Natural killer cell treated with Interleukin-12 subunit alpha and Interleukin-12 subunit beta and Interleukin-15 and Interleukin-18, amount 100 ng/mL, for 72 hours (primary cell): ENCODE results near the gene SGMS1. TPM values are rescaled to one million over a fixed set of nuclear protein-coding genes. Genes with fewer than 3 reads are reported as not detected.

Experiments used
- ATAC-seq, 2 donors: fragments of 150-1000 bp; cut with Tn5 transposase in 1 of 2; sonication (Bioruptor Pico), chemical (Tn5 transposase) in 1 of 2; 2 replicates each; pipeline ENCODE4 v1.10.0; 2021
- DNase-seq: peaks from one replicate; pipeline ENCODE4 v3.0.0; 2022; ENCODE audit warnings: low spot score
- H3K27ac Mint-ChIP-seq, 2 donors: 1 replicate in 1 of 2; 2 replicates in 1 of 2; pipeline ENCODE4 v1.8.0; 2022; ENCODE audit warnings: mixed read lengths in 2 of 2, mild to moderate bottlenecking in 1 of 2, moderate library complexity in 1 of 2
- H3K27me3 Mint-ChIP-seq, 2 donors: 1 replicate in 1 of 2; 2 replicates in 1 of 2; pipeline ENCODE4 v1.8.0; 2022; ENCODE audit warnings: mixed read lengths in 2 of 2
- H3K36me3 Mint-ChIP-seq: one replicate; pipeline ENCODE4 v1.8.0; 2022; ENCODE audit warnings: mixed read lengths
- H3K4me1 Mint-ChIP-seq, 2 donors: 1 replicate in 1 of 2; 2 replicates in 1 of 2; pipeline ENCODE4 v1.8.0; 2022; ENCODE audit warnings: low read depth in 2 of 2, mixed read lengths in 2 of 2, mild to moderate bottlenecking in 1 of 2
- H3K4me3 Mint-ChIP-seq: one replicate; pipeline ENCODE4 v1.8.0; 2022; ENCODE audit warnings: mixed read lengths
- H3K9me3 Mint-ChIP-seq: 2 replicates; pipeline ENCODE4 v1.8.0; 2022; ENCODE audit warnings: mixed read lengths
- total RNA-seq, 2 donors: library from RNA; stranded (reverse); gene quantifications; one replicate each; pipeline ENCODE4 v1.2.3, GENCODE V29; 2022

Gene SGMS1
- total RNA-seq, 2 donors from 2014 or later: 31.6 to 49.0 TPM

- peak overlapping the region in 1 of 2 donors; percentile 64 for H3K27ac Mint-ChIP-seq
- no peaks in the 10 kb centered on the region for H3K36me3 Mint-ChIP-seq
- no peaks in the 10 kb centered on the region for H3K27me3 Mint-ChIP-seq
- ATAC-seq (peak in 1 of 2 donors; percentile 49), DNase-seq (no peak)
- H3K9me3 Mint-ChIP-seq: no peaks in the 10 kb centered on the region
- H3K4me3 Mint-ChIP-seq: peak overlapping the region; percentile 94
- peaks cover 32 to 63% of the 10 kb centered on the region in 2 donors for H3K4me1 Mint-ChIP-seq
Measured at GRCh38 chr10:50417486-50417885, 206.3 kb downstream of the SGMS1 start.

- no peak for DNase-seq
- no peaks in the 10 kb centered on the region for H3K9me3 Mint-ChIP-seq
- no peak for ATAC-seq
- H3K36me3 Mint-ChIP-seq: no peaks in the 10 kb centered on the region
- H3K4me3 Mint-ChIP-seq: peak overlapping the region; percentile 94
- H3K4me1 Mint-ChIP-seq: peaks cover 32 to 63% of the 10 kb centered on the region in 2 donors
- no peaks in the 10 kb centered on the region for H3K27me3 Mint-ChIP-seq
- H3K27ac Mint-ChIP-seq: peak overlapping the region in 1 of 2 donors; percentile 64
Measured at GRCh38 chr10:50416881-50417280, 206.9 kb downstream of the SGMS1 start.

GRCh38 chr10:50416181-50416824 lies 207.5 kb downstream of the SGMS1 start:
- peaks cover 30 to 63% of the 10 kb centered on the region in 2 donors for H3K4me1 Mint-ChIP-seq

GRCh38 chr10:50415292-50415691 lies 208.5 kb downstream of the SGMS1 start:
- Mint-ChIP-seq H3K9me3 (no peaks in the 10 kb centered on the region), H3K4me1 (peaks cover 30 to 63% of the 10 kb centered on the region in 2 donors), H3K4me3 (peak overlapping the region; percentile 45), H3K27ac (no peak overlapping the region), H3K36me3 (no peaks in the 10 kb centered on the region), H3K27me3 (no peaks in the 10 kb centered on the region)
- DNase-seq: no peak
- ATAC-seq: no peak

More at GRCh38 chr10:50416181-50416824, 207.5 kb downstream of the SGMS1 start:
- no peaks in the 10 kb centered on the region for H3K27me3 Mint-ChIP-seq
- H3K36me3 Mint-ChIP-seq: no peaks in the 10 kb centered on the region
- no peaks in the 10 kb centered on the region for H3K9me3 Mint-ChIP-seq
- peak overlapping the region; percentile 94 for H3K4me3 Mint-ChIP-seq
- no peak for DNase-seq
- peak overlapping the region in 1 of 2 donors; percentile 64 for H3K27ac Mint-ChIP-seq
- no peak for ATAC-seq

- ATAC-seq: peak; percentile 59 to 82
- Mint-ChIP-seq H3K36me3 (no peaks in the 10 kb centered on the region), H3K27ac (peak overlapping the region; percentile 61 to 68), H3K4me3 (peak overlapping the region; percentile 34), H3K9me3 (no peaks in the 10 kb centered on the region), H3K4me1 (peaks cover 26 to 42% of the 10 kb centered on the region in 2 donors), H3K27me3 (no peaks in the 10 kb centered on the region)
- no peak for DNase-seq
Measured at GRCh38 chr10:50410066-50410811, 213.5 kb downstream of the SGMS1 start.

- peaks cover 19 to 32% of the 10 kb centered on the region in 2 donors for H3K4me1 Mint-ChIP-seq
Measured at GRCh38 chr10:50407076-50407801, 216.5 kb downstream of the SGMS1 start.

GRCh38 chr10:50406457-50407070 lies 217.2 kb downstream of the SGMS1 start:
- Mint-ChIP-seq H3K27ac (no peak overlapping the region), H3K4me3 (no peak overlapping the region), H3K9me3 (no peaks in the 10 kb centered on the region), H3K36me3 (peaks cover 7% of the 10 kb centered on the region), H3K27me3 (no peaks in the 10 kb centered on the region), H3K4me1 (peaks cover 15 to 31% of the 10 kb centered on the region in 2 donors)
- DNase-seq (no peak), ATAC-seq (no peak)

More at GRCh38 chr10:50407076-50407801, 216.5 kb downstream of the SGMS1 start:
- ATAC-seq (no peak), DNase-seq (no peak)
- Mint-ChIP-seq H3K4me3 (no peak overlapping the region), H3K36me3 (peaks cover 7% of the 10 kb centered on the region), H3K27me3 (no peaks in the 10 kb centered on the region), H3K9me3 (no peaks in the 10 kb centered on the region), H3K27ac (no peak overlapping the region)

- H3K4me1 Mint-ChIP-seq: peaks cover 13 to 28% of the 10 kb centered on the region in 2 donors
- ATAC-seq (no peak), DNase-seq (no peak)
- H3K36me3 Mint-ChIP-seq: peaks cover 7% of the 10 kb centered on the region
- H3K27me3 Mint-ChIP-seq: no peaks in the 10 kb centered on the region
- no peak overlapping the region for H3K4me3 Mint-ChIP-seq
- no peak overlapping the region for H3K27ac Mint-ChIP-seq
- no peaks in the 10 kb centered on the region for H3K9me3 Mint-ChIP-seq
Measured at GRCh38 chr10:50405723-50406122, 218.0 kb downstream of the SGMS1 start.

GRCh38 chr10:50404021-50404773 lies 219.6 kb downstream of the SGMS1 start:
- H3K4me1 Mint-ChIP-seq: peaks cover 6 to 24% of the 10 kb centered on the region in 2 donors
- H3K27ac Mint-ChIP-seq: no peak overlapping the region
- ATAC-seq: no peak
- H3K27me3 Mint-ChIP-seq: no peaks in the 10 kb centered on the region
- no peak overlapping the region for H3K4me3 Mint-ChIP-seq
- no peak for DNase-seq
- H3K9me3 Mint-ChIP-seq: no peaks in the 10 kb centered on the region
- peaks cover 7% of the 10 kb centered on the region for H3K36me3 Mint-ChIP-seq

GRCh38 chr10:50403074-50403473 lies 220.7 kb downstream of the SGMS1 start:
- H3K9me3 Mint-ChIP-seq: no peaks in the 10 kb centered on the region
- no peak overlapping the region for H3K4me3 Mint-ChIP-seq
- ATAC-seq (no peak), DNase-seq (no peak)
- no peak overlapping the region for H3K27ac Mint-ChIP-seq
- H3K36me3 Mint-ChIP-seq: peaks cover 7% of the 10 kb centered on the region
- H3K27me3 Mint-ChIP-seq: no peaks in the 10 kb centered on the region
- H3K4me1 Mint-ChIP-seq: peaks cover 15 to 35% of the 10 kb centered on the region in 2 donors

- no peaks in the 10 kb centered on the region for H3K27me3 Mint-ChIP-seq
- H3K4me3 Mint-ChIP-seq: no peak overlapping the region
- H3K27ac Mint-ChIP-seq: no peak overlapping the region
- peaks cover 7% of the 10 kb centered on the region for H3K36me3 Mint-ChIP-seq
- DNase-seq (no peak), ATAC-seq (no peak)
- no peaks in the 10 kb centered on the region for H3K9me3 Mint-ChIP-seq
- H3K4me1 Mint-ChIP-seq: peaks cover 17 to 42% of the 10 kb centered on the region in 2 donors
Measured at GRCh38 chr10:50402466-50402865, 221.3 kb downstream of the SGMS1 start.

- ATAC-seq: peak in 1 of 2 donors; percentile 29
- DNase-seq: no peak
- Mint-ChIP-seq H3K4me3 (no peak overlapping the region), H3K36me3 (peaks cover 7% of the 10 kb centered on the region), H3K27me3 (no peaks in the 10 kb centered on the region), H3K9me3 (no peaks in the 10 kb centered on the region), H3K27ac (no peak overlapping the region), H3K4me1 (peaks cover 31 to 59% of the 10 kb centered on the region in 2 donors)
Measured at GRCh38 chr10:50400694-50401093, 223.1 kb downstream of the SGMS1 start.

- H3K4me1 Mint-ChIP-seq: peaks cover 37 to 77% of the 10 kb centered on the region in 2 donors
- peak overlapping the region; percentile 43 to 98 for H3K27ac Mint-ChIP-seq
- H3K9me3 Mint-ChIP-seq: no peaks in the 10 kb centered on the region
- DNase-seq (no peak), ATAC-seq (no peak)
- no peaks in the 10 kb centered on the region for H3K27me3 Mint-ChIP-seq
- H3K4me3 Mint-ChIP-seq: peak overlapping the region; percentile 86
- peaks cover 3% of the 10 kb centered on the region for H3K36me3 Mint-ChIP-seq
Measured at GRCh38 chr10:50398823-50399222, 224.9 kb downstream of the SGMS1 start.
